22Rv1 (cell line): ENCODE data around the gene TNN.

Experiments
- ZFX ChIP-seq: fragments of 450-650 bp; IDR thresholded peaks from 2 replicates; pipeline ENCODE4 v1.6.1; 2017; ENCODE audit warnings: antibody characterized with exemption, borderline replicate concordance
- TF ChIP-seq, protein P1 (sequence below): fragments of 450-650 bp; IDR thresholded peaks from 2 replicates; pipeline ENCODE4 v1.5.1; 2017; ENCODE audit warnings: mild to moderate bottlenecking

DNA sequence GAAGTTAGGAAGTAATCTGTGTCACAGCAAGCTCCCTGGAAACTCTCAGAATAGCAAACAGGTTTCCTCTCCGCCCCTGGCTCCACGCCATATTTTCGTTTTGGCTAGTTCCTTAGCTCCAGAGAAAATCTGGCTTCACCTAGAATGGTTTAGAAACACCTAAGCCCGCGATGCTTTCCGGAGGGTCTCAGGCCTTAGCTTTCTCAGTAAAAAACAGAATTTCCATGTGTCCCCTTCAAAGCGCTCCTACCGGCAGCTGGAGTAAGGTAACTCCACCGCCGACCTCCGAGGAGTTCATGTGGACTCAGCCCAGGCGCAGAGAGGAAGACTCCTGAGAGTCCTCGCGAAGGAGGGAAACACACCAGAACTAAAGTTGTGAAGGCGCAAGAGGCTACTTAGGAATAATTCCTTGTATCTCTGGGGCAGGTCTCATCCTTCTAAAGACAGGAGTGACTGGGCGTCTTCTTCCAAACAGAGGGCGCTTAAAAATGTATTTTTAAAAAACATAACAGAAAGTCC is 124.5 kb downstream of the TNN start:
- TF ChIP-seq, protein P1, sequence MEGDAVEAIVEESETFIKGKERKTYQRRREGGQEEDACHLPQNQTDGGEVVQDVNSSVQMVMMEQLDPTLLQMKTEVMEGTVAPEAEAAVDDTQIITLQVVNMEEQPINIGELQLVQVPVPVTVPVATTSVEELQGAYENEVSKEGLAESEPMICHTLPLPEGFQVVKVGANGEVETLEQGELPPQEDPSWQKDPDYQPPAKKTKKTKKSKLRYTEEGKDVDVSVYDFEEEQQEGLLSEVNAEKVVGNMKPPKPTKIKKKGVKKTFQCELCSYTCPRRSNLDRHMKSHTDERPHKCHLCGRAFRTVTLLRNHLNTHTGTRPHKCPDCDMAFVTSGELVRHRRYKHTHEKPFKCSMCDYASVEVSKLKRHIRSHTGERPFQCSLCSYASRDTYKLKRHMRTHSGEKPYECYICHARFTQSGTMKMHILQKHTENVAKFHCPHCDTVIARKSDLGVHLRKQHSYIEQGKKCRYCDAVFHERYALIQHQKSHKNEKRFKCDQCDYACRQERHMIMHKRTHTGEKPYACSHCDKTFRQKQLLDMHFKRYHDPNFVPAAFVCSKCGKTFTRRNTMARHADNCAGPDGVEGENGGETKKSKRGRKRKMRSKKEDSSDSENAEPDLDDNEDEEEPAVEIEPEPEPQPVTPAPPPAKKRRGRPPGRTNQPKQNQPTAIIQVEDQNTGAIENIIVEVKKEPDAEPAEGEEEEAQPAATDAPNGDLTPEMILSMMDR: no peak
- TF ChIP-seq ZFX: no peak
